ENCODE measurements around the gene CDKN3.
"Not testable (repeated sequence)": the region's sequence is repeated elsewhere in the genome, so short reads cannot be mapped to it uniquely, and the experiment has no call there.

DNA sequence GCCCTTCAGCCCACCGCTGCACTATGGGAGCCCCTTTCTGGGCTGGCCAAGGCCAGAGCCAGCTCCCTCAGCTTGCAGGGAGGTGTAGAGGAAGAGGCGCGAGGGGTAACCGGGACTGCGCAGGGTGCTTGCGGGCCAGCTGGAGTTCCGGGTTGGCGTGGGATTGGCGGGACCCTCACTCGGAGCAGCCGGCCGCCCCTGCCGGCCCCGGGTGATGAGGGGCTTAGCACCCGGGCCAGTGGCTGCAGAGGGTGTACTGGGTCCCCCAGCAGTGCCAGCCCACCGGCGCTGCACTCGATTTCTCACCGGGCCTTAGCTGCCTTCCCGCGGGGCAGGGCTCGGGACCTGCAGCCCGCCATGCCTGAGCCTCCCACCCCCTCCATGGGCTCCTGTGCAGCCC is 46.2 kb downstream of the CDKN3 start:
- TF ChIP-seq, protein P1, sequence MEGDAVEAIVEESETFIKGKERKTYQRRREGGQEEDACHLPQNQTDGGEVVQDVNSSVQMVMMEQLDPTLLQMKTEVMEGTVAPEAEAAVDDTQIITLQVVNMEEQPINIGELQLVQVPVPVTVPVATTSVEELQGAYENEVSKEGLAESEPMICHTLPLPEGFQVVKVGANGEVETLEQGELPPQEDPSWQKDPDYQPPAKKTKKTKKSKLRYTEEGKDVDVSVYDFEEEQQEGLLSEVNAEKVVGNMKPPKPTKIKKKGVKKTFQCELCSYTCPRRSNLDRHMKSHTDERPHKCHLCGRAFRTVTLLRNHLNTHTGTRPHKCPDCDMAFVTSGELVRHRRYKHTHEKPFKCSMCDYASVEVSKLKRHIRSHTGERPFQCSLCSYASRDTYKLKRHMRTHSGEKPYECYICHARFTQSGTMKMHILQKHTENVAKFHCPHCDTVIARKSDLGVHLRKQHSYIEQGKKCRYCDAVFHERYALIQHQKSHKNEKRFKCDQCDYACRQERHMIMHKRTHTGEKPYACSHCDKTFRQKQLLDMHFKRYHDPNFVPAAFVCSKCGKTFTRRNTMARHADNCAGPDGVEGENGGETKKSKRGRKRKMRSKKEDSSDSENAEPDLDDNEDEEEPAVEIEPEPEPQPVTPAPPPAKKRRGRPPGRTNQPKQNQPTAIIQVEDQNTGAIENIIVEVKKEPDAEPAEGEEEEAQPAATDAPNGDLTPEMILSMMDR (IDR thresholded peaks at IDR 0.05; ENCODE audit: insufficient read depth, low read length), result not testable (repeated sequence)
- TF ChIP-seq POLR2AphosphoS5 (IDR thresholded peaks at IDR 0.05; ENCODE audit: low read depth), result not testable (repeated sequence)

All from HL-60 (cell line).